Astrocyte (in vitro differentiated cells and primary cell): Measurements from ENCODE around the gene HNF1B. TPM values are rescaled to one million over a fixed set of nuclear protein-coding genes. Genes with fewer than 3 reads are reported as not detected.

Source experiments
- DNase-seq: peaks from one replicate; pipeline ENCODE4 v3.0.0-alpha.2; 2010; ENCODE audit warnings: low read depth
- FAIRE-seq: peaks from 2 replicates; lab custom pipeline; 2011; peaks lifted over from hg19 to GRCh38; lab: Jason Lieb, UNC
- H2AFZ ChIP-seq: 2 replicates; pipeline ENCODE4 v1.6.0; 2012; ENCODE audit warnings: low read depth, low read length, inconsistent platforms
- H3K27ac ChIP-seq: 2 replicates; pipeline ENCODE4 v1.5.1; 2011; ENCODE audit warnings: low read depth, low read length, inconsistent platforms
- H3K27me3 ChIP-seq: 2 replicates; pipeline ENCODE4 v1.6.0; 2011; ENCODE audit warnings: low read length, inconsistent platforms; ENCODE audit not compliant: insufficient read depth
- H3K36me3 ChIP-seq: 2 replicates; pipeline ENCODE4 v1.5.1; 2011; ENCODE audit warnings: low read length, inconsistent platforms; ENCODE audit not compliant: insufficient read depth
- H3K4me1 ChIP-seq: 2 replicates; pipeline ENCODE4 v1.5.1; 2011; ENCODE audit warnings: low read length, inconsistent platforms; ENCODE audit not compliant: insufficient read depth
- H3K4me2 ChIP-seq: 2 replicates; pipeline ENCODE4 v1.6.0; 2012; ENCODE audit warnings: low read length, inconsistent platforms
- H3K4me3 ChIP-seq: 2 replicates; pipeline ENCODE4 v1.5.1; 2011; ENCODE audit warnings: low read depth, mild to moderate bottlenecking, low read length, inconsistent platforms; ENCODE audit not compliant: insufficient read depth
- H3K79me2 ChIP-seq: 2 replicates; pipeline ENCODE4 v1.6.0; 2012; ENCODE audit warnings: mild to moderate bottlenecking, low read length, inconsistent platforms; ENCODE audit not compliant: insufficient read depth
- H3K9ac ChIP-seq: 2 replicates; pipeline ENCODE4 v1.6.0; 2012; ENCODE audit warnings: mild to moderate bottlenecking, low read length, inconsistent platforms
- H3K9me3 ChIP-seq: 2 replicates; pipeline ENCODE4 v1.5.1; 2012; ENCODE audit warnings: low read depth, mild to moderate bottlenecking, low read length, inconsistent platforms; ENCODE audit not compliant: insufficient read depth
- H4K20me1 ChIP-seq: 2 replicates; pipeline ENCODE4 v1.6.0; 2012; ENCODE audit warnings: low read length, inconsistent platforms; ENCODE audit not compliant: insufficient read depth
- H3K27ac Mint-ChIP-seq: one replicate; pipeline ENCODE4 v1.8.0; 2021; ENCODE audit warnings: mild to moderate bottlenecking, mixed read lengths; ENCODE audit not compliant: unreplicated experiment
- H3K27me3 Mint-ChIP-seq: one replicate; pipeline ENCODE4 v1.8.0; 2021; ENCODE audit warnings: low read depth, mixed read lengths; ENCODE audit not compliant: unreplicated experiment
- H3K36me3 Mint-ChIP-seq: one replicate; pipeline ENCODE4 v1.8.0; 2021; ENCODE audit warnings: low read depth, mixed read lengths; ENCODE audit not compliant: unreplicated experiment
- H3K4me1 Mint-ChIP-seq: one replicate; pipeline ENCODE4 v1.8.0; 2021; ENCODE audit warnings: low read depth, mixed read lengths; ENCODE audit not compliant: unreplicated experiment
- H3K4me3 Mint-ChIP-seq: one replicate; pipeline ENCODE4 v1.8.0; 2021; ENCODE audit warnings: mild to moderate bottlenecking, moderate library complexity, mixed read lengths; ENCODE audit not compliant: unreplicated experiment
- H3K9me3 Mint-ChIP-seq: one replicate; pipeline ENCODE4 v1.8.0; 2021; ENCODE audit warnings: mild to moderate bottlenecking, mixed read lengths; ENCODE audit not compliant: unreplicated experiment
- EZH2 ChIP-seq: IDR thresholded peaks from 2 replicates; pipeline ENCODE4 v1.6.1; 2012; ENCODE audit warnings: mild to moderate bottlenecking, low read length, inconsistent platforms; ENCODE audit not compliant: insufficient read depth
- total RNA-seq: library from RNA; stranded (reverse); gene quantifications from 2 replicates; pipeline ENCODE4 v1.2.1, GENCODE V29; 2021
- TF ChIP-seq, protein P1 (sequence below): IDR thresholded peaks from 2 replicates; pipeline ENCODE4 v1.5.1; 2011; ENCODE audit warnings: low read depth, mild to moderate bottlenecking, inconsistent platforms, low read length, moderate library complexity; ENCODE audit not compliant: insufficient read depth

The HNF1B gene
- total RNA-seq, 1 donor from 2014 or later = 15.6 TPM

DNA sequence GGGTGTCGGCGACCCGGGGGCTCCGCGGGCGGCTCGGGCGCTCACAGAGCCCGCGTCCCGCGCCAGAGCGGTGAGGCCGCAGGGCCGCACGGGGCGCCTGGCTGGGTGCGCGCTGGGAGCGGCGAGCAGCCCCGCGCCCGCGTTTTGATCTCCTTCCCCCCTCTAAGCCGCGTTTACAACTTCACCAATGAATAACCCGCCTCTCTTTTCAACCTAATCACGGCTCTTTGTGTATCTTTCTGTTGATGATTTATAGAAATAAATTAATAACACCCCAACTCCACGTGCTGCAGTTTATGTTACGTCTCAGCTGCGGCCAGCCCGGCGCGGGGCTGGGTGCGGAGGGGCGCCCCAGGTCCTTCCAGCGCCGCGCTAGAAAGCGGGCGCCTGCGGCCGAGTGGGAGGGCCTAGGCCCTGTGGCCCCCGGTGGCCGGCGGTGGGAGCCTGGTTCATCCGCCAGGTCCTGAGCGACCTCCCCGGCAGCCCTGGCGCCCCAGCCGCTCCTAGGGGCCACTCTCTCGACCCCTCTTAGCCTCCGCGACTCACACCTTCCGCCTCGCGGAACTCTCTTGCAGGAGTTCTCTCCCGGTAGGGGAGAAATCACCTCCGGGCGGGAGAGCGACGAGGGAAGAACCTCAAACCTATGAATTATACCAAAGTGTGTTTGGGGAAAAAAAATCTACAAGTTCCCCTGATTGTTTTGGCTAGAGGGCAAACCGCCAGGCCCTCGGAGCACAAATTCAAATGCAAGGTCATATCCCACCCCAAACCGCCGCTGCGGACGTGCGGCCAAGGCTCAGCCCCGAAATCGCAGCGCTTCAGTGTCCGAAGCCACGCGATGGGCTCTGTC is 1.9 kb downstream of the HNF1B start:
- Mint-ChIP-seq H3K4me1 (peaks cover 11% of the 10 kb centered on the region), H3K27me3 (peaks cover 72% of the 10 kb centered on the region), H3K36me3 (peaks cover 2% of the 10 kb centered on the region), H3K9me3 (peaks cover 2% of the 10 kb centered on the region), H3K4me3 (peak overlapping the region; percentile 86), H3K27ac (peak overlapping the region; percentile 80)
- DNase-seq = no peak
- Histone ChIP-seq H3K4me3 (peak overlapping the region; percentile 37), H2AFZ (no peak overlapping the region), H3K79me2 (no peaks in the 10 kb centered on the region), H4K20me1 (no peaks in the 10 kb centered on the region), H3K4me2 (peak overlapping the region; percentile 81), H3K27ac (no peak overlapping the region), H3K27me3 (peaks cover 81% of the 10 kb centered on the region), H3K4me1 (peaks cover 21% of the 10 kb centered on the region), H3K9me3 (no peaks in the 10 kb centered on the region), H3K9ac (no peak overlapping the region), H3K36me3 (no peaks in the 10 kb centered on the region)
- TF ChIP-seq, protein P1, sequence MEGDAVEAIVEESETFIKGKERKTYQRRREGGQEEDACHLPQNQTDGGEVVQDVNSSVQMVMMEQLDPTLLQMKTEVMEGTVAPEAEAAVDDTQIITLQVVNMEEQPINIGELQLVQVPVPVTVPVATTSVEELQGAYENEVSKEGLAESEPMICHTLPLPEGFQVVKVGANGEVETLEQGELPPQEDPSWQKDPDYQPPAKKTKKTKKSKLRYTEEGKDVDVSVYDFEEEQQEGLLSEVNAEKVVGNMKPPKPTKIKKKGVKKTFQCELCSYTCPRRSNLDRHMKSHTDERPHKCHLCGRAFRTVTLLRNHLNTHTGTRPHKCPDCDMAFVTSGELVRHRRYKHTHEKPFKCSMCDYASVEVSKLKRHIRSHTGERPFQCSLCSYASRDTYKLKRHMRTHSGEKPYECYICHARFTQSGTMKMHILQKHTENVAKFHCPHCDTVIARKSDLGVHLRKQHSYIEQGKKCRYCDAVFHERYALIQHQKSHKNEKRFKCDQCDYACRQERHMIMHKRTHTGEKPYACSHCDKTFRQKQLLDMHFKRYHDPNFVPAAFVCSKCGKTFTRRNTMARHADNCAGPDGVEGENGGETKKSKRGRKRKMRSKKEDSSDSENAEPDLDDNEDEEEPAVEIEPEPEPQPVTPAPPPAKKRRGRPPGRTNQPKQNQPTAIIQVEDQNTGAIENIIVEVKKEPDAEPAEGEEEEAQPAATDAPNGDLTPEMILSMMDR = no peak
- TF ChIP-seq EZH2 = peak; percentile 98
- FAIRE-seq = no peak

GRCh38 chr17:37742116-37742761 is 2.6 kb downstream of the HNF1B start:
- Mint-ChIP-seq H3K9me3 (peaks cover 2% of the 10 kb centered on the region), H3K4me3 (peak overlapping the region; percentile 81), H3K36me3 (peaks cover 2% of the 10 kb centered on the region), H3K27ac (no peak overlapping the region), H3K27me3 (peaks cover 66% of the 10 kb centered on the region), H3K4me1 (peaks cover 13% of the 10 kb centered on the region)
- Histone ChIP-seq H3K4me1 (peaks cover 21% of the 10 kb centered on the region), H2AFZ (peak overlapping the region; percentile 46), H3K36me3 (no peaks in the 10 kb centered on the region), H3K9me3 (no peaks in the 10 kb centered on the region), H4K20me1 (no peaks in the 10 kb centered on the region), H3K27ac (no peak overlapping the region), H3K27me3 (peaks cover 80% of the 10 kb centered on the region), H3K4me3 (peak overlapping the region; percentile 37), H3K9ac (peak overlapping the region; percentile 12), H3K79me2 (no peaks in the 10 kb centered on the region), H3K4me2 (peak overlapping the region; percentile 81)
- DNase-seq = no peak
- FAIRE-seq = no peak
- TF ChIP-seq, protein P1 = no peak
- peak; percentile 96 for TF ChIP-seq EZH2
